H1 (cell line): ENCODE results near the gene INPP5F. TPM values are rescaled to one million over a fixed set of nuclear protein-coding genes. Genes with fewer than 3 reads are reported as not detected.

ENCODE experiments used
- ASH2L ChIP-seq: fragments of 200-600, 300-600 bp; sonication (generic); IDR thresholded peaks from one replicate; pipeline ENCODE4 v1.7.1; 2017; ENCODE audit warnings: low read length
- BRCA1 ChIP-seq: IDR thresholded peaks from 2 replicates; pipeline ENCODE4 v1.6.1; 2012; ENCODE audit warnings: low read depth, low read length, improper control_type of control experiment
- CTCF ChIP-seq, 3 experiments: IDR thresholded peaks; 1 replicate in 2 of 3; 2 replicates in 1 of 3; pipeline versions ENCODE4 v1.5.1 to v1.6.1; 2011; ENCODE audit warnings: low read length in 3 of 3, mild to moderate bottlenecking in 3 of 3, inconsistent platforms in 2 of 3, low read depth in 1 of 3, moderate library complexity in 1 of 3; ENCODE audit not compliant: insufficient read depth in 1 of 3; ENCODE audit errors: control extremely low read depth in 1 of 3
- EP300 ChIP-seq, 2 experiments: IDR thresholded peaks; 1 replicate in 1 of 2; 2 replicates in 1 of 2; pipeline ENCODE4 v1.6.1; 2011 to 2012; ENCODE audit warnings: low read depth in 2 of 2, low read length in 2 of 2, mild to moderate bottlenecking in 2 of 2, borderline replicate concordance in 1 of 2, inconsistent platforms in 1 of 2, moderate library complexity in 1 of 2
- EZH2 ChIP-seq: fragments of 200-600 bp; sonication (generic); IDR thresholded peaks from 2 replicates; pipeline ENCODE4 v1.7.1; 2012; ENCODE audit warnings: low read depth, mild to moderate bottlenecking, moderate library complexity, low read length, inconsistent platforms; ENCODE audit not compliant: severe bottlenecking
- FOSL1 ChIP-seq: IDR thresholded peaks from 2 replicates; pipeline ENCODE4 v1.6.1; 2011; ENCODE audit warnings: mild to moderate bottlenecking, low read depth, low read length, moderate library complexity; ENCODE audit not compliant: insufficient read depth
- GABPA ChIP-seq: IDR thresholded peaks from 2 replicates; pipeline ENCODE4 v1.6.1; 2011; ENCODE audit warnings: mild to moderate bottlenecking, low read length, moderate library complexity, borderline replicate concordance; ENCODE audit not compliant: insufficient read depth
- GTF2F1 ChIP-seq: IDR thresholded peaks from 2 replicates; pipeline ENCODE4 v1.6.1; 2012; ENCODE audit warnings: low read depth, low read length, improper control_type of control experiment, borderline replicate concordance
- HDAC2 ChIP-seq, 2 experiments: fragments of 300-600 bp in 1 of 2; sonication (generic) in 1 of 2; IDR thresholded peaks; 2 replicates each; pipeline ENCODE4 v1.6.1; 2011 to 2012; ENCODE audit warnings: low read depth in 2 of 2, low read length in 2 of 2, mild to moderate bottlenecking in 2 of 2, moderate library complexity in 2 of 2, borderline replicate concordance in 1 of 2, inconsistent platforms in 1 of 2
- JUND ChIP-seq: IDR thresholded peaks from 2 replicates; pipeline ENCODE4 v1.6.1; 2011; ENCODE audit warnings: mild to moderate bottlenecking, improper control_type of control experiment, low read length
- MAFK ChIP-seq: IDR thresholded peaks from 2 replicates; pipeline ENCODE4 v1.6.1; 2012; ENCODE audit warnings: low read depth, mild to moderate bottlenecking, improper control_type of control experiment, low read length
- MAX ChIP-seq: IDR thresholded peaks from 2 replicates; pipeline ENCODE4 v1.6.1; 2012; ENCODE audit warnings: inconsistent platforms
- NRF1 ChIP-seq: IDR thresholded peaks from 2 replicates; pipeline ENCODE4 v1.6.1; 2011; ENCODE audit warnings: mild to moderate bottlenecking, low read depth, low read length, improper control_type of control experiment
- PHF8 ChIP-seq: fragments of 200-600 bp; sonication (generic); conservative IDR thresholded peaks from 2 replicates; pipeline ENCODE4 v1.7.1; 2012; ENCODE audit warnings: low read depth, mild to moderate bottlenecking, inconsistent platforms, low read length, moderate library complexity
- POLR2AphosphoS5 ChIP-seq: IDR thresholded peaks from 2 replicates; pipeline ENCODE4 v1.6.1; 2011; ENCODE audit warnings: low read depth, low read length
- RNF2 ChIP-seq: fragments of 200-900, 300-1000 bp; sonication (generic); IDR thresholded peaks from 2 replicates; pipeline ENCODE4 v1.7.1; 2016; ENCODE audit warnings: borderline replicate concordance, low read depth, mild to moderate bottlenecking, antibody characterized with exemption, low read length; ENCODE audit not compliant: poor library complexity, severe bottlenecking; ENCODE audit errors: missing control alignments
- SIN3A ChIP-seq, 2 experiments: IDR thresholded peaks in 1 of 2; conservative IDR thresholded peaks in 1 of 2; 2 replicates each; pipeline ENCODE4 v1.6.1; 2011 to 2012; ENCODE audit warnings: low read length in 2 of 2, improper control_type of control experiment in 1 of 2, low read depth in 1 of 2, mild to moderate bottlenecking in 1 of 2
- SIRT6 ChIP-seq: IDR thresholded peaks from one replicate; pipeline ENCODE4 v1.7.1; 2012; ENCODE audit warnings: low read length, inconsistent platforms
- SP2 ChIP-seq: IDR thresholded peaks from 2 replicates; pipeline ENCODE4 v1.6.1; 2012; ENCODE audit warnings: mild to moderate bottlenecking, low read length, inconsistent platforms
- polyA plus RNA-seq, 7 experiments: library from polyadenylated mRNA; depleted of rRNA in 3 of 7; stranded (reverse) in 5 of 7; unstranded in 2 of 7; fragments of >200 nt in 5 of 7; fragments of 200-250 nt in 2 of 7; gene quantifications; 1 replicate in 5 of 7; 2 replicates in 1 of 7; 4 replicates in 1 of 7; pipeline versions ENCODE4 v1.2.1 to v1.2.3, GENCODE V29; 2011 to 2013; ENCODE audit warnings: missing spikeins in 2 of 7, mixed read lengths in 2 of 7
- total RNA-seq: library from RNA; stranded (reverse); fragmentation: NEBNext Ultra II Directional; extraction: Animal tissue kit (Norgen Biotek cat#: 25700); gene quantifications from 2 replicates; pipeline ENCODE4 v1.2.1, GENCODE V29; 2021

The INPP5F gene
- total and polyA plus RNA-seq, 2 of the 8 experiments (the other 6 are each of a cell fraction or from before 2014, with no cell fraction given): 50.1 to 101 TPM

GRCh38 chr10:119817991-119818888 is 92.4 kb downstream of the INPP5F start (continued):
- TF ChIP-seq MAX (peak; percentile 97), POLR2AphosphoS5 (peak; percentile 100), CTCF (IDR thresholded peaks at IDR 0.05; ENCODE audit: control extremely low read depth in 1 of 3, insufficient read depth in 1 of 3, low read depth in 1 of 3, low read length in 3 of 3) (peak; percentile 56 to 65 (median 58)), HDAC2 (IDR thresholded peaks at IDR 0.05; ENCODE audit: borderline replicate concordance in 1 of 2, low read depth in 2 of 2, low read length in 2 of 2) (peak in 1 of 2 experiments; percentile 28; a peak in 1 of 4 replicates), MAFK (no peak), SP2 (no peak), SIRT6 (no peak), FOSL1 (no peak), GABPA (no peak), NRF1 (peak; percentile 61), EP300 (IDR thresholded peaks at IDR 0.05; ENCODE audit: borderline replicate concordance in 1 of 2, low read depth in 2 of 2, low read length in 2 of 2) (no peak), SIN3A (conservative IDR thresholded peaks at IDR 0.05 in 1 of 2, IDR thresholded peaks at IDR 0.05 in 1 of 2; ENCODE audit: low read depth in 1 of 2, low read length in 2 of 2) (0 out of 4 replicates have a peak, but pooled peaks of 1 of the 2 experiments have one; percentile 48), PHF8 (peak; percentile 63), ASH2L (no peak), RNF2 (no peak), EZH2 (no peak), BRCA1 (peak; percentile 80), GTF2F1 (no peak; the same call in 1 of the 2 replicates), JUND (no peak)
